ENCODE measurements around the gene CCDC73. TPM values are rescaled to one million over a fixed set of nuclear protein-coding genes. Genes with fewer than 3 reads are reported as not detected.

CCDC73 gene
- total and polyA plus RNA-seq, 10 of the 15 experiments (the other 5 are each of a cell fraction or from before 2014, with no cell fraction given) = 0.05 to 0.57 (median 0.14) TPM

GRCh38 chr11:32829680-32830412 lies 35.4 kb upstream of the CCDC73 start, which contains the start of gene PRRG4:
TSS of gene PRRG4 (plus strand) at chr11:32829927. CDS start at chr11:32830530, 603 bp downstream.
- ChIA-PET POLR2A (interaction anchor here (1.5 to 1.8 kb wide), 2 partner anchors 8 to 20 kb away, joined by 4 to 5 read pairs; no protein-coding TSS in a partner anchor), SMC1A (ENCODE audit: uncharacterized antibody, unreplicated experiment) (interaction anchor here (1.2 to 1.6 kb wide), 2 partner anchors 20 to 63 kb away, joined by 4 to 5 read pairs; partner anchors contain the start of gene QSER1), CTCF (interaction anchor here (0.6 to 1.7 kb wide), 5 partner anchors 11 to 64 kb away, joined by 3 to 8 read pairs (median 6); no protein-coding TSS in a partner anchor), RAD21 (ENCODE audit: unreplicated experiment) (interaction anchor here (1.3 to 1.8 kb wide), 3 partner anchors 20 to 65 kb away, joined by 5 to 11 read pairs (median 7); partner anchors contain the start of gene QSER1)
- Histone ChIP-seq H3K36me3 (ENCODE audit: control insufficient read depth in 2 of 2, insufficient read depth in 2 of 2, low read length in 1 of 2) (no peaks in the 10 kb centered on the region), H3K4me3 (peak within 1 kb of the TSS; percentile 84), H3K9me3 (replicated peaks; ENCODE audit: control insufficient read depth, insufficient read depth, low read length) (no peaks in the 10 kb centered on the region), H3K9ac (ENCODE audit: control insufficient read depth, insufficient read depth, low read length) (peak within 1 kb of the TSS; percentile 90), H3K4me1 (ENCODE audit: control insufficient read depth, insufficient read depth, low read length) (no peaks in the 10 kb centered on the region; the same call in 1 of the 2 replicates), H3K27ac (ENCODE audit: control insufficient read depth, insufficient read depth) (peak within 1 kb of the TSS; percentile 76), H2AFZ (ENCODE audit: control insufficient read depth, low read depth, low read length) (peak within 1 kb of the TSS; percentile 95), H4K20me1 (ENCODE audit: control insufficient read depth, insufficient read depth) (no peaks in the 10 kb centered on the region), H3K79me2 (ENCODE audit: control insufficient read depth, insufficient read depth, low read length) (no peaks in the 10 kb centered on the region; the same call in 1 of the 2 replicates), H3K4me2 (ENCODE audit: control insufficient read depth, insufficient read depth) (peak within 1 kb of the TSS; percentile 90), H3K27me3 (replicated peaks in 1 of 2; ENCODE audit: control insufficient read depth in 2 of 2, insufficient read depth in 2 of 2, low read length in 1 of 2) (no peaks in the 10 kb centered on the region; a peak in 1 of 4 replicates)
- FAIRE-seq = no peak
- peak; percentile 90 for ATAC-seq
- under 1% methylated on average over 85 of the region's 85 CpGs for WGBS (ENCODE audit: insufficient coverage, insufficient replicate concordance, low lambda C conversion rate, missing lambda C conversion rate)
- no TSS peak for BruUV-seq (replicated peaks)
- DNase-seq (ENCODE audit: low read depth, low spot score) = no peak
- in situ Hi-C loops (cut with MboI) = no loop called here
- intact Hi-C loops (cut with micrococcal nuclease; ENCODE audit: unreplicated experiment) = loop anchor here (5.0 kb wide), 1 partner anchor 62 kb away; the partner anchor contains the start of gene QSER1
- no peak for TF ChIP-seq SP1 (IDR thresholded peaks at IDR 0.05; ENCODE audit: low read depth, low read length)
- TF ChIP-seq FOXM1 (IDR thresholded peaks at IDR 0.05; ENCODE audit: low read depth, low read length) = no peak
- TF ChIP-seq MLLT1 (IDR thresholded peaks at IDR 0.05) = no peak
- peak; percentile 95 for TF ChIP-seq GATAD2B (conservative IDR thresholded peaks at IDR 0.05; ENCODE audit: low read depth)
- no peak for TF ChIP-seq EED (IDR thresholded peaks at IDR 0.05; ENCODE audit: low read depth)
- TF ChIP-seq ETV6 (conservative IDR thresholded peaks at IDR 0.05 in 1 of 2, IDR thresholded peaks at IDR 0.05 in 1 of 2; ENCODE audit: borderline replicate concordance in 1 of 2, low read depth in 1 of 2) = no peak
- TF ChIP-seq CUX1 (IDR thresholded peaks at IDR 0.05; ENCODE audit: insufficient replicate concordance, low read depth, low read length) = no peak
- TF ChIP-seq FOXK2 (IDR thresholded peaks at IDR 0.05) = no peak
- TF ChIP-seq ZNF24 (IDR thresholded peaks at IDR 0.05) = no peak
- TF ChIP-seq NR2C1 (IDR thresholded peaks at IDR 0.05) = no peak
- no peak for TF ChIP-seq RAD51 (IDR thresholded peaks at IDR 0.05)
- TF ChIP-seq YBX1 (IDR thresholded peaks at IDR 0.05) = no peak
- no peak for TF ChIP-seq SMC3 (IDR thresholded peaks at IDR 0.05; ENCODE audit: borderline replicate concordance, low read length)
- no peak for TF ChIP-seq PBX3 (IDR thresholded peaks at IDR 0.05; ENCODE audit: insufficient replicate concordance, low read depth, low read length)
- TF ChIP-seq MEF2A (IDR thresholded peaks at IDR 0.05; ENCODE audit: insufficient read depth, low read depth, low read length) = no peak

Data from GM12878 (cell line).